Glomerular visceral epithelial cell (primary cell): ENCODE data around the gene SETBP1.

Experiments
- DNase-seq: peaks from one replicate; pipeline ENCODE4 v3.0.0-alpha.2; 2016; ENCODE audit errors: extremely low spot score

SETBP1 gene

DNA sequence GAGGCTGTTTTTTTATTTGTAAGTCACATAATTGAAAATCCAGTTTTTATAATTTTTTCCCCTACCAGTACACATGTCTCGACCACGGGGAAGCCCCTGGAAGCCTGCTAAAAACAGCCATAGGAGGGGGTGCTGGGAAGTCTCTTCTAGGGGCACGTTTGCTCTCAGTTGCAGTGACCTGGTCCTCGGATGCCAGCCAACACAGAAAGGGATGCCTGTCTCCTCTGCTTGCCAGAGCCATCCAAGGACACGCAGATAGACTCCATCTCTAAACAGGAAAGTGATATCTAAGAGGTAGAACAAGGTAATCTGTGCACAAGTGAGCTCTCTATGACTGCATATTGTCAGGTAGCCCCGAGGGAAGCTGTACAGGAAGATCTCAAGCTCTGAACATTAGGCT lies 255.8 kb downstream of the SETBP1 start:
- no peak for DNase-seq

GRCh38 chr18:44937960-44938719 lies 257.5 kb downstream of the SETBP1 start:
- DNase-seq: no peak

DNA sequence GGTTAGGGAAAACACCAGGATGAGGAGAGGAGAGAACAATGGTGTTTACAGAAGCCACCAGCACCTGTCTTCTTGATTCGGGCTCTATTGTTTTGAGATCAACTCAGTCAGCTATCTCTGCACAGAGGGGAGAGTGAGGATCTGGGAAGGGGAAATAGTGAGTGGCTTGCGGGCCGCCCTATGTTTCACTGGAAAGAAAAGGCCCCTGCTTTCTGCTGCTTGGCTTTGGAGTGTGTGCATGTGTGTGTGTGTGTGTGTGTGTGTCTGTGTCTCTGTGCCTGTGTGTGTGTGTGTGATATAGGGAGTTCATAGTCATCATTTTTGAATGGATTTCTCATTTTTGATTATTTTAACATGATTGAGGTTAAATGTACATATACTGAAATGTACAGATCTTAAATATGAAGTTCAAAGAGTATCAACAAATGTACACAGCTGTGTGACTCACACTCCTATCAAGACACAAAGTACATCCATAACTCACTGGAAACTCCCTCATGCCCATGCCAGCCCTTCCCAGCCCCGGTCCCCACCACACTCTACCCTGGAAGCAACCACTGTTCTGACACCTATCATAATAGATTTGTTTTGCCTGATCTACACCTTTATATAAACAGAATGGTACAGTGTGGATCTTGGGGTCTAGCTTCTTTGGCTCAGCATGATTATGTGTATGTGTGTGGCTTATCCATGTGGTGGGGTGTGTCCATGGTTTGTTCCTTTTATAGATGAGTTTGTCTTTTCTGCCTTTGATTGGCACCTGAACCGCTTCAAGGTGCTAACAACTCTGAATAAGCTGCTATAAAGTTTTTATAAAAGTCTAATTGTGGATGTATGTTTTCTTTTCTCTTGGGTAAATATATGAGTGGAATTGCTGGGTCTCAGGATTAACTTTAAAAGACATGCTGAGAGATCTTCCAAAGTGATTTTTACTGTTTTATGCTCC lies 258.3 kb downstream of the SETBP1 start:
- DNase-seq: no peak

DNA sequence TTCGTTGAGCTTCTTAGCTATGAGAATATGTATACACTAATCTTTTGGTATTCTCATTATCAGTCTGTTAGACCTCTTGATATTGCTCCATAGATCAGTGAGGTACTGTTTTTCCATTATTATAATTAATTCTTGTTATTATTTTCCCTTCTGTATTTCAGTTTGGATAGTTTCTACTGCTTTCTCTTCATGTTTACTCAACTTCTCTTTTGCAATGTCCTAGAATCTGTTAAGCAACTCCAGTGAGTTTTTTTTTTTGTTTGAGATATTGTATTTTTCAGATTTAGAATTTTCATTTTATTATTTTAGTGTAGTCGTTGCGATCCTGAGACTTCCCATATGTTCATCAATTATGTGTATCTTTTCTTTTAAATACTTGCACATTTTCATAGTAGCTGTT lies 260.8 kb downstream of the SETBP1 start:
- no peak for DNase-seq

GRCh38 chr18:44942073-44942472 lies 261.4 kb downstream of the SETBP1 start:
- no peak for DNase-seq

- DNase-seq: peak; percentile 85
These were observed 262.7 kb downstream of the SETBP1 start for GRCh38 chr18:44943311-44943881.

DNA sequence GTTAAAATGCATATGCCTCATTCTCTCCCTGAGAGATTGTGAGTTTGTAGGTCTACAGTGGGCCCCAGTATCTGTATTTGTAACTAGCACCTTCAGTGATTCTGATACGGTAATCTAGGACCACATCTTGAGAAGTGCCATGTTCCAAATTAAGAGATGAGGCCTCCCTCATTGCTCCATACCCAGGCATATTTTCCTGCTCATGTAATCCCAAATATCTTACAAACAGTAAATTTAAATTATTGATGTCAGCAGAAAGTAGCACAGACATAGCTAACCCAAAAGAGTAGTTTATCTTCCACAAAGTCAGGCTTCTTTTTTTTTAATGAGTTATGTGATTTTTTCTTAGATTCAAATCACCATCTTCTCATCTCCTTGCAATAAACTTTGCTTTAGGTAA lies 263.8 kb downstream of the SETBP1 start:
- DNase-seq: no peak

- DNase-seq: no peak
These were observed 265.3 kb downstream of the SETBP1 start for GRCh38 chr18:44945888-44946401.

DNA sequence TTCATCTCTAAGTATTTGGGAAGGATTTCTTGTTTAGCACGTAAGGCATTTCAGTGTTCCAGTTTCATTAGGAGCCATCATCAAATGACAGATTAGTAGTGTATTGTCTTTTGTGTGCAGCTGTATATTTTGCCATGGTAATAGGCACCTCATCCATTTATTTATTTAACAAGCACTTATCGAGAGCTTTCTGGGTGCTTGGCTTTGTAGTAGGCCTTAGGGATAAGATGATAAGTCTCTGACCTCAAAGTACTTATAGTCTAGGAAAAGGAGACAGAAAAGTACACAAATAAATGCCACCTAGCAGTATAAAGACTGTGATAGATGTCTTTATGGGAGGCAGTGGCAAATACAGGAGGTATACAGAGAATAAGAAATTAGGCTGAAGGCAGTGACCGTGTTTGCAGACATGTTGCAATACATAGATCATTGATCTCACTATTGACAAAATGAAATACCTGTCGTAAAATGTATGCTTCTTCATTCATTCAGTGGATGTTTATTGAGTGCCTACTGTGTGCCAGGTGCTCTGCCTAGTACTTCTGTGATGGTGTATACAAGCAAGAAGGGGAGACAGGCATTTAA lies 265.9 kb downstream of the SETBP1 start:
- DNase-seq: no peak

DNA sequence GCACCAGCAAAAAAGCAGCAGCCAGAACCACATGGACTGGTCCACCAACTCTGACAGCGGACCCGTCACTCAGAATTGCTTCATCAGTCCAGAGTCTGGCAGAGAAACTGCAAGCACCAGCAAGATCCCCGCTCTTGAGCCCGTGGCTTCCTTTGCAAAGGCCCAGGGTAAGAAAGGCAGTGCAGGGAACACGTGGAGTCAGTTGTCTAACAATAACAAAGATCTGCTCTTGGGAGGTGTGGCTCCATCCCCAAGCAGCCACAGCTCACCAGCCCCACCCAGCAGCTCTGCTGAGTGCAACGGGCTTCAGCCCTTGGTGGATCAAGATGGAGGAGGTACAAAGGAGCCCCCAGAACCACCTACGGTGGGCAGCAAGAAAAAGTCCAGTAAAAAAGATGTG lies 269.3 kb downstream of the SETBP1 start:
- no peak for DNase-seq

- no peak for DNase-seq
These were observed 270.1 kb downstream of the SETBP1 start for GRCh38 chr18:44950685-44951195.

GRCh38 chr18:44951748-44952147 lies 271.1 kb downstream of the SETBP1 start:
- DNase-seq: no peak

DNA sequence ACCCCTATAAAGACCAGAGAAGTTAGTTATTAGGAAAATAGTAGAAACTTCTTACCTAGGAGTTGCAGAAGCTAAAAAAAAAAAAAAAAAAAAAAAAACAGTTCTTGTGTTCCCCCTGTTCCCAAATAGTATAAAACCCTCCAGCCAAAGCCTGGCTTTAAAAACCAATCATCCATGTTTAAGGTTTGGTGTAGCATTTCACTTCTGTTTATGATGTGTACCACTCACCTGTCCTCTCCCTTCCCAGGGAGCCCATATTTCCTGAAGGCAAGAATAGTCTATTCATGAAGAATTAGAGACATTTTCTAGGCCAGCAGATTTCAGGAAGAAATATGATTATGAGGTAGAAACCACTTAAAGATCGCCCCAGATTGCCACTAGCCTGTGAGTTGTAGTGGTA lies 273.6 kb downstream of the SETBP1 start:
- DNase-seq: no peak

- DNase-seq: no peak
These were observed 275.1 kb downstream of the SETBP1 start for GRCh38 chr18:44955825-44956224.

DNA sequence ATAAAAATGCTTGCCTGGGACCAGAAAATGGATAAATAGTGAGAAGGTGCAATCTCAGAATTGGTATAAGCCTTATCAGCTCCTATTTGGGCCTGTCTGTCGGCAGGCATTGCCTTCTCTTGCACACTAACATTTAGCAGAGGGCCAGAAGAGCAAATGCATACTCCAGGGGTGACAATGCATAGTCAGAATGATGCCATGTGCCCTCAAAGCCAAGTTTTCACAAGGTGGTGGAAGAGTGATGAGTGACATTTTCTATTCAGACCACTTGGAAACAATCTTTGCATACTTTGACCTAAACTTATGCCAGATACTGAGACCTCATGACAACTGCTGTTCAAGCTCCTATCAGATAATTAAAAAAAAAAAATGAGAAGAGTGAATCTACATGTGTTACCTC lies 276.3 kb downstream of the SETBP1 start:
- DNase-seq: no peak

GRCh38 chr18:44957461-44957860 lies 276.8 kb downstream of the SETBP1 start:
- no peak for DNase-seq

- DNase-seq: no peak
These were observed 277.4 kb downstream of the SETBP1 start for GRCh38 chr18:44958040-44958439.

GRCh38 chr18:44958455-44958854 lies 277.8 kb downstream of the SETBP1 start:
- DNase-seq: no peak

- no peak for DNase-seq
These were observed 278.3 kb downstream of the SETBP1 start for GRCh38 chr18:44959013-44959412.

GRCh38 chr18:44960580-44960979 lies 279.9 kb downstream of the SETBP1 start:
- DNase-seq: no peak

- no peak for DNase-seq
These were observed 280.8 kb downstream of the SETBP1 start for GRCh38 chr18:44961288-44961995.
